ENCODE results near the gene AP1G2.

- no peak for TF ChIP-seq CTCF (IDR thresholded peaks at IDR 0.05)
- TF ChIP-seq IRF3 (IDR thresholded peaks at IDR 0.05; ENCODE audit: low read depth, low read length) = no peak
- no peak for TF ChIP-seq TAF1 (IDR thresholded peaks at IDR 0.05; ENCODE audit: borderline replicate concordance, low read depth, low read length)
- TF ChIP-seq USF1 (IDR thresholded peaks at IDR 0.05; ENCODE audit: borderline replicate concordance, low read depth) = no peak
- no peak for TF ChIP-seq YY1 (IDR thresholded peaks at IDR 0.05; ENCODE audit: low read depth)
- no peak for TF ChIP-seq RFX5 (IDR thresholded peaks at IDR 0.05; ENCODE audit: low read length)
- no peak for TF ChIP-seq EZH2phosphoT487 (IDR thresholded peaks at IDR 0.05; ENCODE audit: borderline replicate concordance, low read depth)
- TF ChIP-seq POLR2AphosphoS5 (IDR thresholded peaks at IDR 0.05; ENCODE audit: low read depth, low read length) = no peak
Observed at GRCh38 chr14:23513005-23513817, 54.4 kb downstream of the AP1G2 start.
